H9 (cell line): ENCODE data around the gene GCLC. TPM values are rescaled to one million over a fixed set of nuclear protein-coding genes. Genes with fewer than 3 reads are reported as not detected.

ENCODE experiments used
- DNase-seq: peaks from one replicate; pipeline ENCODE4 v3.0.0-alpha.2; 2017
- H2AFZ ChIP-seq: one replicate; pipeline ENCODE4 v1.6.1; 2013; ENCODE audit warnings: mild to moderate bottlenecking, low read length, control low read depth, moderate library complexity
- H2AK5ac ChIP-seq: 2 replicates; pipeline ENCODE4 v1.6.1; 2013; ENCODE audit warnings: low read length, control low read depth, mixed read lengths; ENCODE audit not compliant: insufficient read length
- H2BK120ac ChIP-seq: one replicate; pipeline ENCODE4 v1.6.1; 2013; ENCODE audit warnings: low read depth, mild to moderate bottlenecking, low read length, control low read depth, inconsistent platforms; ENCODE audit not compliant: poor library complexity, severe bottlenecking
- H2BK12ac ChIP-seq: 2 replicates; pipeline ENCODE4 v1.6.1; 2013; ENCODE audit warnings: low read length, control low read depth, mixed read lengths, low read depth; ENCODE audit not compliant: insufficient read length
- H2BK15ac ChIP-seq: 2 replicates; pipeline ENCODE4 v1.6.1; 2013; ENCODE audit warnings: low read depth, low read length, control low read depth
- H2BK20ac ChIP-seq: one replicate; pipeline ENCODE4 v1.6.1; 2013; ENCODE audit warnings: low read depth, mild to moderate bottlenecking, low read length, control low read depth, inconsistent platforms; ENCODE audit not compliant: poor library complexity, severe bottlenecking
- H2BK5ac ChIP-seq: 2 replicates; pipeline ENCODE4 v1.6.1; 2013; ENCODE audit warnings: low read length, control low read depth, mixed read lengths; ENCODE audit not compliant: insufficient read length
- H3K14ac ChIP-seq: 2 replicates; pipeline ENCODE4 v1.6.1; 2013; ENCODE audit warnings: low read length, control low read depth; ENCODE audit not compliant: insufficient read depth
- H3K18ac ChIP-seq: 2 replicates; pipeline ENCODE4 v1.6.1; 2013; ENCODE audit warnings: low read depth, mild to moderate bottlenecking, mixed read lengths, low read length, control low read depth; ENCODE audit not compliant: insufficient read length
- H3K23ac ChIP-seq: 2 replicates; pipeline ENCODE4 v1.6.1; 2013; ENCODE audit warnings: low read length, control low read depth, mixed read lengths, low read depth; ENCODE audit not compliant: insufficient read length
- H3K23me2 ChIP-seq: 2 replicates; pipeline ENCODE4 v1.6.1; 2013; ENCODE audit warnings: low read depth, mild to moderate bottlenecking, mixed read lengths, low read length, control low read depth; ENCODE audit not compliant: insufficient read length, poor library complexity, severe bottlenecking
- H3K27ac ChIP-seq: 2 replicates; pipeline ENCODE4 v1.5.1; 2013; ENCODE audit warnings: low read length, control low read depth, mixed read lengths, low read depth; ENCODE audit not compliant: insufficient read length
- H3K27me3 ChIP-seq: 2 replicates; pipeline ENCODE4 v1.6.1; 2013; ENCODE audit warnings: low read length, control low read depth, inconsistent platforms; ENCODE audit not compliant: insufficient read depth
- H3K4ac ChIP-seq: 2 replicates; pipeline ENCODE4 v1.6.1; 2013; ENCODE audit warnings: low read depth, mild to moderate bottlenecking, control low read depth, inconsistent platforms, low read length, moderate library complexity
- H3K4me1 ChIP-seq: 2 replicates; pipeline ENCODE4 v1.6.1; 2013; ENCODE audit warnings: low read length, control low read depth, inconsistent platforms; ENCODE audit not compliant: insufficient read depth
- H3K4me2 ChIP-seq: 2 replicates; pipeline ENCODE4 v1.6.1; 2013; ENCODE audit warnings: low read length, control low read depth, mixed read lengths; ENCODE audit not compliant: insufficient read length, insufficient read depth
- H3K56ac ChIP-seq: 2 replicates; pipeline ENCODE4 v1.6.1; 2013; ENCODE audit warnings: low read depth, mild to moderate bottlenecking, mixed read lengths, low read length, control low read depth; ENCODE audit not compliant: insufficient read length
- H3K79me1 ChIP-seq: 2 replicates; pipeline ENCODE4 v1.6.1; 2013; ENCODE audit warnings: low read depth, mild to moderate bottlenecking, moderate library complexity, low read length, control low read depth, inconsistent platforms; ENCODE audit not compliant: insufficient read depth, poor library complexity, severe bottlenecking
- H3K79me2 ChIP-seq: 2 replicates; pipeline ENCODE4 v1.6.1; 2013; ENCODE audit warnings: low read length, control low read depth, inconsistent platforms; ENCODE audit not compliant: insufficient read depth
- H3K9ac ChIP-seq: 2 replicates; pipeline ENCODE4 v1.6.1; 2013; ENCODE audit warnings: low read length, control low read depth, mixed read lengths; ENCODE audit not compliant: insufficient read length; ENCODE audit errors: extremely low read depth
- H3K9me3 ChIP-seq: one replicate; pipeline ENCODE4 v1.6.1; 2013; ENCODE audit warnings: low read depth, low read length, inconsistent platforms; ENCODE audit not compliant: control insufficient read depth
- H3T11ph ChIP-seq: one replicate; pipeline ENCODE4 v1.6.1; 2013; ENCODE audit warnings: mild to moderate bottlenecking, low read length, control low read depth, inconsistent platforms
- H4K20me1 ChIP-seq: one replicate; pipeline ENCODE4 v1.6.1; 2013; ENCODE audit not compliant: control insufficient read depth, insufficient read length, insufficient read depth
- H4K5ac ChIP-seq: 2 replicates; pipeline ENCODE4 v1.6.1; 2013; ENCODE audit warnings: low read depth, mild to moderate bottlenecking, mixed read lengths, low read length, control low read depth; ENCODE audit not compliant: insufficient read length
- H4K8ac ChIP-seq: replicated peaks from 2 replicates; pipeline ENCODE4 v1.6.1; 2013; ENCODE audit warnings: low read length, control low read depth, mixed read lengths, low read depth; ENCODE audit not compliant: insufficient read length
- H4K91ac ChIP-seq: 2 replicates; pipeline ENCODE4 v1.6.1; 2013; ENCODE audit warnings: low read depth, mild to moderate bottlenecking, moderate library complexity, mixed read lengths, low read length, control low read depth; ENCODE audit not compliant: insufficient read length
- H3K27ac Mint-ChIP-seq, 3 experiments: 2 replicates in 2 of 3; 3 replicates in 1 of 3; pipeline ENCODE4 v1.8.0; 2020 to 2021; ENCODE audit warnings: mixed read lengths in 3 of 3, mild to moderate bottlenecking in 1 of 3, moderate library complexity in 1 of 3
- H3K27me3 Mint-ChIP-seq: 2 replicates; pipeline ENCODE4 v1.8.0; 2021; ENCODE audit warnings: low read depth, mild to moderate bottlenecking, moderate library complexity, mixed read lengths
- H3K36me3 Mint-ChIP-seq, 3 experiments: 2 replicates in 2 of 3; 3 replicates in 1 of 3; pipeline ENCODE4 v1.8.0; 2020 to 2021; ENCODE audit warnings: low read depth in 3 of 3, mixed read lengths in 3 of 3; ENCODE audit not compliant: insufficient read depth in 1 of 3
- H3K4me1 Mint-ChIP-seq, 2 experiments: 2 replicates each; pipeline ENCODE4 v1.8.0; 2020; ENCODE audit warnings: mixed read lengths in 2 of 2
- H3K4me3 Mint-ChIP-seq, 2 experiments: 2 replicates in 1 of 2; 3 replicates in 1 of 2; pipeline ENCODE4 v1.8.0; 2020 to 2021; ENCODE audit warnings: mild to moderate bottlenecking in 2 of 2, mixed read lengths in 2 of 2, moderate library complexity in 1 of 2
- H3K9me3 Mint-ChIP-seq, 2 experiments: 2 replicates in 1 of 2; 3 replicates in 1 of 2; pipeline ENCODE4 v1.8.0; 2020; ENCODE audit warnings: mild to moderate bottlenecking in 2 of 2, mixed read lengths in 2 of 2, moderate library complexity in 1 of 2
- CTCF ChIP-seq: fragments of 200-600 bp; sonication (generic); conservative IDR thresholded peaks from 3 replicates; pipeline ENCODE4 v1.8.0; 2021; ENCODE audit warnings: antibody characterized with exemption, mild to moderate bottlenecking
- WGBS: extraction: QIAGEN DNeasy Blood & Tissue Kit; methylation state at CpG from one replicate; pipeline ENCODE4 v1.1.7; 2013; ENCODE audit warnings: missing lambda C conversion rate, low lambda C conversion rate, mixed read lengths; ENCODE audit not compliant: insufficient read length; ENCODE audit errors: extremely low coverage; 5-methylcytosine and 5-hydroxymethylcytosine counted together
- total RNA-seq: library from RNA; stranded (reverse); gene quantifications from 2 replicates; pipeline ENCODE4 v1.2.1, GENCODE V29; 2021

The GCLC gene
- total RNA-seq, 1 experiment from 2014 or later = 55.5 TPM

GRCh38 chr6:53447865-53448264 is 97.0 kb downstream of the GCLC start:
- no peaks in the 10 kb centered on the region for H3K4me1 ChIP-seq
- no peak for TF ChIP-seq CTCF
- Mint-ChIP-seq H3K27ac (no peak overlapping the region), H3K36me3 (peaks cover 3 to 4% (median 3%) of the 10 kb centered on the region in 3 experiments; a peak in 2 of 7 replicates), H3K4me1 (no peaks in the 10 kb centered on the region), H3K9me3 (peaks cover 9 to 10% of the 10 kb centered on the region in 2 experiments; a peak in 4 of 5 replicates), H3K4me3 (no peak overlapping the region), H3K27me3 (peaks cover 5% of the 10 kb centered on the region)
- H2BK5ac ChIP-seq = no peak overlapping the region
- H2AK5ac ChIP-seq = no peak overlapping the region
- H3K56ac ChIP-seq = no peak overlapping the region
- no peak overlapping the region for H2BK20ac ChIP-seq
- H3K27me3 ChIP-seq = no peaks in the 10 kb centered on the region
- H4K91ac ChIP-seq = no peak overlapping the region
- H2BK12ac ChIP-seq = no peak overlapping the region
- no peaks in the 10 kb centered on the region for H3K79me1 ChIP-seq
- DNase-seq = no peak
- H3K27ac ChIP-seq = no peak overlapping the region
- H3K18ac ChIP-seq = no peak overlapping the region
- H2BK15ac ChIP-seq = no peak overlapping the region
- no peak overlapping the region for H3K14ac ChIP-seq
- H3K23me2 ChIP-seq = no peaks in the 10 kb centered on the region
- no peak overlapping the region for H4K5ac ChIP-seq
- H3K23ac ChIP-seq = no peak overlapping the region
- no peak overlapping the region for H3K4me2 ChIP-seq
- H4K20me1 ChIP-seq = no peaks in the 10 kb centered on the region
- no peak overlapping the region for H3K4ac ChIP-seq
- H3K79me2 ChIP-seq = no peaks in the 10 kb centered on the region
- no peak overlapping the region for H4K8ac ChIP-seq
- no peak overlapping the region for H3T11ph ChIP-seq
- WGBS = no CpG with 5 or more reads among the region's 2 CpGs
- H2AFZ ChIP-seq = no peak overlapping the region
- no peak overlapping the region for H3K9ac ChIP-seq
- H3K9me3 ChIP-seq = no peaks in the 10 kb centered on the region
- H2BK120ac ChIP-seq = no peak overlapping the region

Other genes with a start within 250 kb of the GCLC start
- 120 and 121 TPM in 2 replicates for gene ELOVL5, start 196.2 kb downstream of the GCLC start, total RNA-seq
- gene KLHL31, start 120.7 kb upstream of the GCLC start, total RNA-seq = 0.09 and 0.17 TPM in 2 replicates
- gene LRRC1, start 249.9 kb upstream of the GCLC start, total RNA-seq = 8.4 and 10.3 TPM in 2 replicates